ENCODE data around the gene TTLL9.

- no peak for TF ChIP-seq POLR2A (IDR thresholded peaks at IDR 0.05)
- TF ChIP-seq CTCF (IDR thresholded peaks at IDR 0.05), result no peak
Observed at GRCh38 chr20:31981784-31982183, 111.3 kb downstream of the TTLL9 start.

All from adrenal gland (tissue), 5 donors.